Omental fat pad (tissue), 4 donors: Measurements from ENCODE around the gene ROBO1. TPM values are rescaled to one million over a fixed set of nuclear protein-coding genes. Genes with fewer than 3 reads are reported as not detected.

ENCODE experiments used
- ATAC-seq: fragments of 150-250 bp; one replicate; pipeline ENCODE4 v1.9.1; 2016; ENCODE audit warnings: mild to moderate bottlenecking, moderate library complexity; ENCODE audit not compliant: low FRiP score
- DNase-seq: peaks from one replicate; pipeline ENCODE4 v3.0.0-alpha.2; 2019; ENCODE audit warnings: low spot score
- CTCF ChIP-seq, 3 donors: fragments of 450-650 bp; IDR thresholded peaks; one replicate each; pipeline ENCODE4 v1.5.1; 2016 to 2017; ENCODE audit warnings: antibody characterized with exemption in 3 of 3, mild to moderate bottlenecking in 3 of 3, moderate library complexity in 2 of 3
- total RNA-seq, 4 donors: library from RNA; depleted of rRNA; stranded (reverse); fragments of >200 nt; gene quantifications; one replicate each; pipeline ENCODE4 v1.1.0, GENCODE V29; 2016

ROBO1 gene
- total RNA-seq, 4 donors from 2014 or later, result 13.7 to 34.2 (median 21.0) TPM

GRCh38 chr3:79172241-79172640 lies 595.6 kb downstream of the ROBO1 start:
- ATAC-seq (no peak), DNase-seq (no peak)
- TF ChIP-seq CTCF (IDR thresholded peaks at IDR 0.05), result no peak

GRCh38 chr3:79170021-79170420 lies 597.8 kb downstream of the ROBO1 start:
- ATAC-seq (no peak), DNase-seq (no peak)
- no peak for TF ChIP-seq CTCF (IDR thresholded peaks at IDR 0.05)

GRCh38 chr3:79167651-79168416 lies 600.0 kb downstream of the ROBO1 start:
- TF ChIP-seq CTCF (IDR thresholded peaks at IDR 0.05), result no peak
- peak; percentile 91 for ATAC-seq
- no peak for DNase-seq

- no peak for TF ChIP-seq CTCF (IDR thresholded peaks at IDR 0.05)
- ATAC-seq (no peak), DNase-seq (no peak)
These were observed 605.1 kb downstream of the ROBO1 start for GRCh38 chr3:79162653-79163052.

GRCh38 chr3:79161941-79162340 lies 605.9 kb downstream of the ROBO1 start:
- TF ChIP-seq CTCF (IDR thresholded peaks at IDR 0.05), result no peak
- ATAC-seq (no peak), DNase-seq (no peak)

GRCh38 chr3:79160421-79160820 lies 607.4 kb downstream of the ROBO1 start:
- no peak for TF ChIP-seq CTCF (IDR thresholded peaks at IDR 0.05)
- DNase-seq (no peak), ATAC-seq (no peak)

- no peak for DNase-seq
- no peak for TF ChIP-seq CTCF (IDR thresholded peaks at IDR 0.05)
- ATAC-seq, result no peak
These were observed 608.1 kb downstream of the ROBO1 start for GRCh38 chr3:79159736-79160135.
